ENCODE results near the gene RREB1. TPM values are rescaled to one million over a fixed set of nuclear protein-coding genes. Genes with fewer than 3 reads are reported as not detected.

RREB1 gene
- total RNA-seq, 1 experiment from 2014 or later, result 15.7 TPM

DNA sequence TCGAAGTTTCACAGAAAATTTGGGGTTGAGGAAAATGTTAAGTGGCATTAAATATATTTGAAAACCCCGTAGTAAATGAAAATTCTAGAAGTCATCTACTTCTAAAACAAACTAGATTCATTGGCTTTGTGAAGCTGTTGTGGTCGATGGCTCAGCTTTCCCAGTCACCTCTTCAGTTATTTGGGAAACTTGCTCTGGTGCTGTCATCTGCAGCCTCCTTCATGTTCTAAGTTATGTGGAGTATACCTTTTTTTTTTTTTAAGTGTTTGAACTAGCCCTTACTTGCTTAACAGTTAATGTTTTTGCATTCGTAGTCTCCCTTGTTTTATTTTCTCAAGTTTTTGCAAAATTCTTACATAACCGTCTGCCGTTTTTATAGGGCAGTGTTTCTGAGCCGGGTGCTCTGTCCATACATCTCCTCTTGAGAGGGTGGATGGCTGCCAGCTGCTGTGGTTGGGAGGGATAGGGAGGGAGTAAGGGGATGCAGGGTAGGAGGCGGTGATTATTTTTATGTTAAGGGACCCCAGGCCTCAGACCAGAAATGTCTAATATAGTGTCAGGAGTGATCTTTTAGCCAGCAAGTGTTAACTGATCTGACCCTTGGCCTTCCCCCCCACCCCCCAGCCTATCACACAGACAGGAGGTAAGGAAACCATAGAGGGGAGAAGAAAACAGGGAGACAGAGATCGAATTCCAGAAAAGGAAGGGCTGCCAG is 7.1 kb downstream of the RREB1 start:
- no peak for DNase-seq (ENCODE audit: low read depth, low spot score)
- in situ Hi-C loops (cut with HindIII; ENCODE audit: low pct_unique_long_range_greater_than_20kb, low sequenced_read_pairs), result no loop called here

GRCh38 chr6:7115543-7116231 is 7.9 kb downstream of the RREB1 start:
- no peak for DNase-seq (ENCODE audit: low read depth, low spot score)
- in situ Hi-C loops (cut with HindIII; ENCODE audit: low pct_unique_long_range_greater_than_20kb, low sequenced_read_pairs), result no loop called here

GRCh38 chr6:7119272-7119801 is 11.6 kb downstream of the RREB1 start:
- in situ Hi-C loops (cut with HindIII; ENCODE audit: low pct_unique_long_range_greater_than_20kb, low sequenced_read_pairs), result no loop called here
- DNase-seq (ENCODE audit: low read depth, low spot score), result no peak

DNA sequence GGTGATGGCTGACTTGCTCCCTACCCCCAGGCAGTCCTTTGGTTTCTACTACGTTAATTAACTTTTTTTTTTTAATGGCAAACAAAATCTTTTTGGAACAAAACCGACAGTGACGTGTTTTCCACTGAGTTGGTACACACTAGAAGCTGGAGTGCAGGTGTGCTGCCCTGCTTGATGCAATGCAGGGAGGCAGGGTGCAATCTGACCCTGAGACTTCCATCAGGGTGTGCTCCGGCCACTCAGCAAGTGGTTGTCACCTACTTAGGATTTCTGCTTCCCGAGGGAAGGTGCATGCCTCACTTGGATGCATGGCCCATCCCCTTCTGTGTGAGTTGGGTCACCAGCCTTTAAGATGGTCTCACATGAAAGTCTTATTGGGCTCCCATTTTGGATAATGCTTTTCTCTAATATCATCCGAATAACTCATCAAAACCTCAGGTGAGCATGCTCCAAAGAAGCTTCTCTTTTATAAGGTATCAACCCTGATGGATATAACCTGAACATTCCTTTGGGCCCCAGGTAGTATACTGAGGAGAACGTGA is 14.0 kb downstream of the RREB1 start:
- no peak for DNase-seq (ENCODE audit: low read depth, low spot score)
- in situ Hi-C loops (cut with HindIII; ENCODE audit: low pct_unique_long_range_greater_than_20kb, low sequenced_read_pairs), result no loop called here

GRCh38 chr6:7122684-7123083 is 14.9 kb downstream of the RREB1 start:
- in situ Hi-C loops (cut with HindIII; ENCODE audit: low pct_unique_long_range_greater_than_20kb, low sequenced_read_pairs), result no loop called here

DNA sequence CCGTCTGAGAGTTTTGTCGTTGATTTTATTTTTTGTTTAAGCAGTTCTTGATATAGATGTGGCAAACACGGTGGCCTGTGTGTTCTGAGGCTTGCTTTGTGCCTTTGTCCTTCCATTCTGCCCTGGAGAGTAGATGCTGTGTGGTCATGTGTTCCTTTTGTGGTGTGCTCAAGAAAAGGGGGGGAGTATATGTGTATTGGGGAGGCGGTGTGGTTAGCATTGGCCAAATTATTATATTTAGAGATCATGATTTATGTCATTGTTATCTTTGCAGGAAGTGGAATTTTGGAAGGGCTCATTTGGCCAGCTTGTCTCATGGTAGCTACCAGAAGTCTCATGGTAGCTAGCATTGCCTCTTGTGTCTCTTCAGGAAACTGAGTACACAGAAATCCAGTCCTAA is 16.4 kb downstream of the RREB1 start:
- no peak for DNase-seq (ENCODE audit: low read depth, low spot score)
- in situ Hi-C loops (cut with HindIII; ENCODE audit: low pct_unique_long_range_greater_than_20kb, low sequenced_read_pairs), result no loop called here

More at GRCh38 chr6:7122684-7123083, 14.9 kb downstream of the RREB1 start:
- no peak for DNase-seq (ENCODE audit: low read depth, low spot score)

GRCh38 chr6:7124636-7125035 is 16.9 kb downstream of the RREB1 start:
- in situ Hi-C loops (cut with HindIII; ENCODE audit: low pct_unique_long_range_greater_than_20kb, low sequenced_read_pairs), result no loop called here
- no peak for DNase-seq (ENCODE audit: low read depth, low spot score)

DNA sequence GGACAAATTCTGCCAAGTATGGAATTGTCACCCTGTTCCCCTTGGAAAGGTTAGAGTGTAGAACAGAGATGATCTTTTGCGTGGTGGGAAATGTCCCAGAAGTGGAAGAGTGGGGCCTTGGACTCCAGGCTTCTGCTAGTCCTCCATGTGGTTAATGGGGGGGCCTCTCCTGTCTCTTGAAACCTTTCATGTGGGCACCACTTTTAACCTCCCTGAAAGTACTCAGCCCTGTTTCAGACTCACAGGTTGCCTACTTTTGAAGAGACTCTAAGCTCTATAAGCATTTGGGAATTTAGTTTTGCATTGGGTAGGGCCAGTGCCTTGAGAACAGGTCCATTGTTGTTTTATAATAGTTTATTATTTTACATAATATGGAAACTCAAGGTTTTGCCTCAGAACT is 17.5 kb downstream of the RREB1 start:
- in situ Hi-C loops (cut with HindIII; ENCODE audit: low pct_unique_long_range_greater_than_20kb, low sequenced_read_pairs), result no loop called here
- DNase-seq (ENCODE audit: low read depth, low spot score), result no peak

DNA sequence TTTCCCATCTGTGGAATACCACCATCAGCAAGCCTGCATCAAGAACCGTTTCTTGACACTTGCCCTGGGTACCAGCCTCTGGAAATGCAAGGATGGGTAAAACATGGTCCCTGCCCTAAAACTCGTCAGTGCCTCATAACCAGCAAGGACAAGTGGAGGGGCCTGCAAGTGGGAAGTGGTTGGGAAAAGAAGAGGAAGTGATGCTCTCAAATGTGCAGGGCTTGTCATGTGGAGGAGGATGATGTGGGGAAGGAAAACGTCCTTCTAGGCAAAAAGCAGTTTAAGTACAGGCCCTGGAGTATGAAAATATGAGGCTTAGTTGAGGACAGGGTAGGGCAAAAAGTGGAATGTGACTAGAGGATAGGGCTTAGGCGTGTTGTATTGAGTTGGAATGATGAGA is 19.0 kb downstream of the RREB1 start:
- in situ Hi-C loops (cut with HindIII; ENCODE audit: low pct_unique_long_range_greater_than_20kb, low sequenced_read_pairs), result no loop called here

GRCh38 chr6:7127680-7128079 is 19.9 kb downstream of the RREB1 start:
- in situ Hi-C loops (cut with HindIII; ENCODE audit: low pct_unique_long_range_greater_than_20kb, low sequenced_read_pairs), result no loop called here
- no peak for DNase-seq (ENCODE audit: low read depth, low spot score)

More for the DNA sequence above, 19.0 kb downstream of the RREB1 start:
- no peak for DNase-seq (ENCODE audit: low read depth, low spot score)

GRCh38 chr6:7129360-7129759 is 21.6 kb downstream of the RREB1 start:
- in situ Hi-C loops (cut with HindIII; ENCODE audit: low pct_unique_long_range_greater_than_20kb, low sequenced_read_pairs), result no loop called here
- DNase-seq (ENCODE audit: low read depth, low spot score), result no peak

GRCh38 chr6:7129784-7130569 is 22.2 kb downstream of the RREB1 start:
- in situ Hi-C loops (cut with HindIII; ENCODE audit: low pct_unique_long_range_greater_than_20kb, low sequenced_read_pairs), result no loop called here
- no peak for DNase-seq (ENCODE audit: low read depth, low spot score)

DNA sequence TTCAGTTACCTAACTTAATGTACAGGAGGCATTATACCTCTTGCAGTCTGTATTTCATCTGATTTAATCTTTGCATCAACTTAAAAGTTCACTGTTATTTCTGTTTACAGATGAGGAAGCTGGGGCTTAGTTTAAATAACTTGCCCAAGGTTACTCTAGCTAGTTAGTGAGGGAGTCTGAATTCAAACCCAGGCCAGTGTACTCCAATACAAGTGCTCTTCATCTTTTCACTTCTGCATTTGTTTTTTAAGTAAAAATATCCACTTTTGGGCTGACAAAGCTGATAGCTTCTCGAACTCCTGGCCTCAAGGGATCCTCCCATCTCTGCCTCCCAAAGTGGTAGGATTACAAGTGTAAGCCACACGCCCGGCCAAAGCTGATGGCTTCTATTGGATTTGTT is 23.6 kb downstream of the RREB1 start:
- no peak for DNase-seq (ENCODE audit: low read depth, low spot score)
- in situ Hi-C loops (cut with HindIII; ENCODE audit: low pct_unique_long_range_greater_than_20kb, low sequenced_read_pairs), result no loop called here

GRCh38 chr6:7132398-7133035 is 24.8 kb downstream of the RREB1 start:
- DNase-seq (ENCODE audit: low read depth, low spot score), result no peak
- in situ Hi-C loops (cut with HindIII; ENCODE audit: low pct_unique_long_range_greater_than_20kb, low sequenced_read_pairs), result no loop called here

- in situ Hi-C loops (cut with HindIII; ENCODE audit: low pct_unique_long_range_greater_than_20kb, low sequenced_read_pairs), result no loop called here
Measured at GRCh38 chr6:7134999-7135745, 27.4 kb downstream of the RREB1 start.

DNA sequence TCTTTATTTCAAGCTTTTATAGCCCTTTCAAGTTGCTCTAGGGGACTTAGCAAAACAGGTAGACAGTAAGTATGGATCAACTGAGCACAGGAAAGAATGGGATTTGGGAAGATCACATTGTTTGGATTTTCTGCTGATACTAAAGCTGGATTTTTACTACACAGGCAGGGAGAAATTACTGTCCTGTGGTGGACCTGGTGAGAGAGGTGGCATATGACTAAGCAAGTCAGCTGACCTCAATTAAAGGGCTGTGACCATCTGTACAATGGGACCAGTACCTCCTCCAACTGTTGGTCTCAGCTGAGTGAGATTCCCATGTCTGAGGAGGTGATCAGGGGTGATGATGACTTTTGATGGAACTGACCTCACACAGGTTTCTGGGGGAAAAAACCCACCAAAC is 28.0 kb downstream of the RREB1 start:
- in situ Hi-C loops (cut with HindIII; ENCODE audit: low pct_unique_long_range_greater_than_20kb, low sequenced_read_pairs), result no loop called here
- DNase-seq (ENCODE audit: low read depth, low spot score), result peak; percentile 66

More at GRCh38 chr6:7134999-7135745, 27.4 kb downstream of the RREB1 start:
- DNase-seq (ENCODE audit: low read depth, low spot score), result no peak

GRCh38 chr6:7136859-7137334 is 29.1 kb downstream of the RREB1 start:
- in situ Hi-C loops (cut with HindIII; ENCODE audit: low pct_unique_long_range_greater_than_20kb, low sequenced_read_pairs), result no loop called here

More at GRCh38 chr6:7136859-7137334, 29.1 kb downstream of the RREB1 start:
- DNase-seq (ENCODE audit: low read depth, low spot score), result no peak

All from SK-MEL-5 (cell line).